ENCODE results near the gene UNC80.

The UNC80 gene

DNA sequence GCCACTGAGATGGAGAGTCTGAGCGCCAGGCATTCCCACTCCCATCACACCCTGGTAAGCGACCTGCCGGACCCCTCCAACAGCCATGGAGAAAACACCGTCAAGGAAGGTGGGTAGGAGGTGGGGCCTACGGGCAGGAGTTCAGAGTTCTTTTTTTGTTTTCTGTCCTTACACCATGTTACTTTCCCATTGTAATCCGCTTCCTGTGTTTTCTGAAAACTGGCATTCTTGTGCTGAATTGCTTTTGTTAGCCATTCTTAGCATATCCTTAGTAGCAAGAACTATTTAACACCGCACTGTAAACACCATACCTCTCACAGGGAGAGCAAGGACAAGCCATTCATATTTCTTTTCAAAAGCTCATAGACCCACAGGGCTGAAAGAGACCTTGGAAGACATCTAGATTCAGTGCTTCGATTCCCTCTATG, 46.2 kb downstream of the UNC80 start:
- no peak for DNase-seq (ENCODE audit: low read depth)

DNA sequence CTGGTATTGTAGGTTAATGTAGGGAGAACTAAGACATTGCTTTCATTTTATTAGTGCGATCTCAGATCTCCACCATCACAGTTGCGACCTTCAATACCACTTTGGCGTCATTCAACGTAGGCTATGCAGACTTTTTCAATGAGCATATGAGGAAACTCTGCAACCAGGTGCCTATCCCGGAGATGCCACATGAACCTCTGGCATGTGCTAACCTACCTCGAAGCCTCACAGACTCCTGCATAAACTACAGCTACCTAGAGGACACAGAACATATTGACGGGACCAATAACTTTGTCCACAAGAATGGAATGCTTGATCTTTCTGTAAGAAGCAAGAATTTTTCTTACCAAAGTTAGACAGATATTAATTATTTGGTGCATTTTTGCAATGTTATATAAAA, 47.3 kb downstream of the UNC80 start:
- DNase-seq (ENCODE audit: low read depth) = no peak

DNA sequence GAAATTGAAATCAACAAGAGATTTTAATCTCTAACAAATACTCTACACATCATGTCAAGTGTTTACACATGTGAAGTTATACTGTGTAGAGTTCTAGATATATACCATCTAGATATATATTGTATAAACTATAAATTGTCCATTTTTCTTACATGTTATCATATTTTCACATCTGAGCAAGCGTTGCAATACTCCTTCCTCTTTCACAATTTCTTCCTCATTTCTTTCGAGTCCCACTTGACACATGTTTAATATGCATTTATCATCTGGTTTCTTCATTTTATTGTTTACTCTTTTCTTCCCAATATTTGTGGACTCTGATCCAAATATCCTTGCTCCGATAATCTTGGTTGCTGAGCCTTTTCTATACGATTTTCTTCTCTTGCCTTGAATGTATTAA, 50.2 kb downstream of the UNC80 start:
- no peak for DNase-seq (ENCODE audit: low read depth)

DNA sequence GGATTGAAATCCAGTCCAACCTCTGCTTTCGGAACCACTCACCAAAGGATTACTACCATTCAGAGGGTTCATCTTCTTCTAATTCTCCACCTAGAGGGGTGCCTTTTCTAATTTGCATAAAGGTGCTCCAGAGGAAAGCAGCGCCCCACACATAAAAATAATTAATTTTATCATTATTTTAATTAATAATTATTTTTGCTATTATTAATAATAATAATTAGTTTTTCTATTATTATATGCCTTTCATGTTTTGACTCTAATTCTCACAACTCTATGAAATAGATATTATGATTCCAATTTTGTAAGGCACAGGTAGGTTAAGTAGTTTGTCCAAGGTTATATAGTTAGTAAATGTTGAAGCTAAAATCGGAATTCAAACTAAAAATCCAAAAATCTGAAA, 51.9 kb downstream of the UNC80 start:
- DNase-seq (ENCODE audit: low read depth) = no peak

DNA sequence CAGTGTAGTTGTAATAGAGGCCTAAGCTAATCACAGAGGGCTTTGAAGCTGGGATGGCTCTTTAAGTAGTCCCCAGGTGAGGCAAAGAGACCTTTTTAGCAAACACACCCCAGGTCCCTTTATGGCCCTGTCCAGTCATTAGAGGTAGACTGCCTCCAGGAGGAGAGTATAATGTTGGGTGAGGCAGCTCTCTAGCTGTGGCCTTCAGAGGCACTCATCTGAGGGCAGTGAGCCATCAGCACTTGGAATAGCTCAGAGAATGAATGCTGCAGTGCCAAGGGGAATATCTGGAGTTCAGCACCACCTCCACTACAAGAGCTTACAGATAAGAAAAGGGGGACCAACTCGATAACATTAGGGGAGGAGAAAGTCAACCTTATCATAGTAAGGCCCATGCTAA, 52.8 kb downstream of the UNC80 start:
- no peak for DNase-seq (ENCODE audit: low read depth)

DNA sequence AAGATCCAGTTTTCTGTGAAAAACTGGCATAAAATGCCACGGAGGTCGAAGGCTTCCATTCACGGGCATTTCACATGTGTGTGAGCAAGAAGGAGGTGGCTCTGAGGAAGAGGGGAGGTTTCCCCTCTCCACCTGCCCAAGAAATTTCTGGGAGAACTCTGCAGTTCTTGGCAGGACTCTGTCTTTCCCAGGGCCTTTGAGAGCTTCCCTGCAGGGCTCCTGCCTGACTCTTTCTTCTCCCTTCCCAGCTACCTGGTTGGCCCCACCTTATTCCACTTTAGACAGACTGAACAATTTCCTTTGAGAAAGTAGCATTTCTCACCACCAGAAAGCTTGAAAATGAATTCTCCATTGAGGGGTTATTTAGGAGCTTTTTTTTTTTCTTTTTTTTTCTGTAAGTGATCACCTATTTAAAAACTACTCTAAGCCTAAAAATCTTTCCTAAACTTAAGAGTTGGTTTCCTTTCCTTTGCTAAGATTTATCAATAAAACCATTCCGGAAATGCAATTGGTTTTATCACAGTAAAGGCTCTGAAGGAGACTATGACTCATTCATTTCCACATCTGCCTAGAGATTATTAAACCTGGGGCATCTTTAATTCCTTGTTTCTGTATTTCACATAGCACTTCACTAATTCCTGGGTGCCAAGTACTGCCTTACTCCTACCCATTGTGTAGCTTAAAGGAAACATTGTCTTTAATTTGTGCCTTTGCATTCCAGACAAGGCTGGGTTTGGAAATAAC, 59.3 kb downstream of the UNC80 start:
- DNase-seq (ENCODE audit: low read depth) = no peak

DNA sequence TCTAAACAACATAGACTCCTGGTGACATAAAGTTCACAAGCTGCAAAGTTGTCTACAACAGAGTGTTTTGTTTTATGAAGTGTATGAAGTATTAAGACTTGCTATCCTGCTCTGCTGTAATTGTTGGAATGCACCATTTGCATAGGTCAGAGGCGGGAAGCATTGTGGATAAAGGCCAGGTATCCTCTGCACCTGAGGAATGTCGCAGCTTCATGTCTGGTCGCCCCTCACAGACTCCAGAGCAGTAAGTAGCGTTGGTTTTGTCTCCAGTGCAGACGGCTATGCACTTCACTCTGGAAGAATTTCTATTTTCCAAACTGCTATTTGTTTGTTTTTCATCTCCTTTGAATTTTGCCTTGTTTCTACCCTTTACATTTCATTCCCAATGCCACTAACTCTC, 63.1 kb downstream of the UNC80 start:
- no peak for DNase-seq (ENCODE audit: low read depth)

DNA sequence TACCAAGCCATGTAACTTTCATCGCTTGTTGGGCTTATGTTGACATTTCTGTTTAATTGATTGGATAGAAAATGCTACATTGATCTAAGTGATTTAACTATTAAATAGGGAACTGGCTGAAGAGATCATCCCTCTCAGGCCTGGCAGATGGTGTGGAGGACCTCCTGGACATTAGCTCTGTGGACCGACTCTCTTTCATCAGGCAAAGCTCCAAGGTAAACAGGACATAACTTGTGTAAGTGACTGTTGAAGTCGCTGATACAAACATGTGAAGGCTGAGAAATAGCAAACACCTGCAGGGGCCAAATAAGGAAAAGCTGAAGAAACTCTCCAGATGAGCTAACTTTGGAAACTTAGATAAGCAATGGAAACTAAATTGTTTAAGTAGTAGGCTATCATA, 68.8 kb downstream of the UNC80 start:
- no peak for DNase-seq (ENCODE audit: low read depth)

DNA sequence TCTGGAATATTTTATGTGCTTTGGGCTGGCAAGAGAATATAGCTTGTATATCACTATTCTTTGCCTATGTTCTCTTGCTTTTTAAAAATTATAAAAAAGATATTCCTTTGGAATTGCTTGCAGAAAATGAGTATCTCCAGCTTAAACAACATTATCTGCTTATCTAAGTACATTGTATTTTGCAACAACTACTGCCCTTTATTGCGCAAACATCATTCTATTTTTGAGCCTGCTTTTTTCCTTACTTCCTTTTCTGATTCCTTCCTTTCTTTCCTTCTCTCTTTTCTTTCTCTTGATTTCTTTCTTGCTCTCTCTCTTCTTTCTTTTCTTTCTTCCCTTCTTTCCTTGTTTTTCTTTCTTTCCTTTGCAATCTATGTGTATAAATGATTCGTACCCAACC, 74.0 kb downstream of the UNC80 start:
- DNase-seq (ENCODE audit: low read depth) = no peak

DNA sequence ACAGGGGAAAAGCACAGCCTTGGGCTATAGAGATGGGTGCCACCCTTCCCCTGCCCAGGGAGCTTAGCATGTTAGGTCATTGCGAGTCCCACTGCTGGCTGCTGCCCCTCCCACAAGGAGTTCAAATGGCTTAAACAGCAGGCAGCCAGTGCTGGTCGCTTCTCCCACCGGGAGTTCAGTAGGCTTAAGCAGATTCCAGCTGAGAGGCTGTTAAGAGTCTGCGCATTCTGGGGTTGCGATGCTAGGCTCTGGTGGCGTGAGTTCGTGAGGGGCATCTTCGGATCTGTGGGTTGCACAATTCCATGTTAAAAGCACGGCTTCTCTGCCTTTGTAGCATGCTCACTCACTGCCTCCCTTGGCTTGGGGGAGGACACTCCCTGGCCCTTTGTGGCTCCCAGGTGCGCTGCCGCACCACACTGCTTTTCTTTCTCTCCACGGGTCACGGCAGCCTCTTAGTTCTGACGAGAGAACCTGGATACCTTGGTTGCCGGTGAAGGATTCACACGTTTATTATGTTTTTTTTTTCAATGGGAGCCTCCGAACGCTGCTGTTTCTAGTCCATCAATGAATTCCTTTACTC, 93.2 kb downstream of the UNC80 start:
- DNase-seq (ENCODE audit: low read depth) = no peak

DNA sequence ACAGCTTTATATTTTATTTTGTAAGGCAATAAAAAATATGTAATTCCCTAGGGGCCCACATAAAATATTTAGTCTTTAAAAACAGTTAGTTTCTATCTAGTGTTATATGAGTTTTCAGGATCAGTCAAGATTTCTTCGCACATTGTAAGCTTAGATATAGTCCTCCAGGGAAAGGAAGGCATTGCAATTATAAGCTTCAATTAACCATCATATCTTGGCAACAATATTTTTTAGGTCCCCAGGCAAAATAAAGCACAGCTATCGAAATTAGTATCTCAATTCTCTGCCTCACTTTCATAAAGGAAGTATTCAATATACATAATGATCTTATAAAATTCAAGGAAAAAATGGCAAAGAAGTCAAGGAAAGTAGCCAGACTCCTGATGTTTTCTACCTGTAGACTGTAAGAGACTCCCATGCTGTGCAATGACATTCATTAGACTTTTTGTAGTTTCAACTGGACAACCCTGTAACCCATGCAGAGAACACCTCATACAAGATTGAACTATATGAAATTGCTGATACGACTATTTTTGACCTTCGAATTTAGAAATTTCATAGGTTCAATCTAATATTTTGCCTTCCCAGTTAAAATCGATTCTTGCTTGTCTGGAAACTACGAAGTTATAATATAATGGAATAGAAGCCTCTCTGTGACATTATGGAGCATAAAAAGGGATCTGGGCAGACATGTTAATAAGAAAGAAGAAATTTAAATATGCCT, 96.8 kb downstream of the UNC80 start:
- no peak for DNase-seq (ENCODE audit: low read depth)

DNA sequence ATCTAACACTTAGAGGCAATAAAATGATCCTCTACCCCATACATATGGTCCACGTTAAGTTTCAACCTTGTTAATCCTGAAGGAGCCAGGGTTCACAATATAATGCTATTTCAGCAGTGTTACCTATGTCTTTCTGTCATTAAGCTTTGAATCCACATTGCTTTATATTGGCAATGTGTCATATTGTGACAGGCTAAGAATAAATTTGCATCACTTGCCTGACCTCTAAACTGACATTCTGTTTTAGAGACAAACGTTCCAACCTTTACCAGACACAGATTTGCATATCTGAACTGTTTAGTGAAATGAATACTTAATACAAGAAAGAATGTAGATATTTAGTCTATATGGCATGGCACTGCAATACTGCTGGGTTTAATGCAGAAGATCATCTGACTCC, 98.4 kb downstream of the UNC80 start:
- no peak for DNase-seq (ENCODE audit: low read depth)

DNA sequence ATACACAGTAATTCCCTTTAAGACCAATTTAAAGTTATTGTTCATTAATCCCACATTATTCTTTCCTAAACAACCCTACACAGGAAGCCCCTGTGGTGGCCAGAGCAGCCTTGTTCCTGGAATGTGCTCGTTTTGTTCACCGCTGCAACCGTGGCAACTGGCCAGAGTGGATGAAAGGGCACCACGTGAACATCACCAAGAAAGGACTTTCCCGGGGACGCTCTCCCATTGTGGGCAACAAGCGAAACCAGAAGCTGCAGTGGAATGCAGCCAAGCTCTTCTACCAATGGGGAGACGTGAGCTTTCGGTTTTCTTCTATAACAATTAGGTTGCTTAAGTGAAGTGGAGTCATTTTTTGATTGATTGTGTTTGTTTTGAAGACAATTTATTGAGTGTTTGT, 101.0 kb downstream of the UNC80 start:
- DNase-seq (ENCODE audit: low read depth) = no peak

DNA sequence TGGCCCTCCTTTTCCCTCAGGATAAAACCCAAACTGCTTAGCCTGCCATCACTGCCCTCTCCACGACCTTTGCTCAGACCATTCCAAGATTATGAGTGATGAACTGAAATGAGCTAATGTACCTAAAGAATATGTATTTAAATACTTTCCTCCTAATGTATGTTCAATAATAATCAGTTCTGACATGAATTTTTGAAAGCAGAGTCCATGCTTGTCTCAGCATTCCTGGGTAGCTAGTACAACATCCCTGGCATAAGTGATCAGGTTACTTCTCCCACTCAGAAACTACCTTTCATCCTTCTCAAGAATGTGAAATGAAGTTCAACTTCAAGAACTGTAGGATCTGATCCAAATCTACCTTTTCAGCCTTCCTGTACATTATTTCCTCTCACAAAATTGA, 103.6 kb downstream of the UNC80 start:
- no peak for DNase-seq (ENCODE audit: low read depth)

DNA sequence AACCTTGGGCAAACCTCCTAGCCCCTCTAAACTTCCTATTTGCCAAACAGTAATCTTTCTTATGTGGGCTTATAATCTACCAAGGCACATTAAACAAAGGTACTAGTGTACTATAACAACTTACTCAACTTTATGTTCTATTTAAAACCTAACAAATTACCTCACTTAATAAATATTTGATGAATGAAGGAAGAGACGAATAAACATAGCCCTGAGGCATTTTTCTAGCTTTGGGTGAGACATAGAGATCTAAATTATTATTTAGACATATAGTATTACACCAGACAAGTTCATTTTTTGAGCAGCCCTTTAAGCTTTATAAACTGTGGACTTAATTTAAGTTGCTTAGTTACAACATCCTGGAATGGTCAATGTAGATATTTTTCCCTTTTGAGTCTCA, 104.6 kb downstream of the UNC80 start:
- DNase-seq (ENCODE audit: low read depth) = no peak

DNA sequence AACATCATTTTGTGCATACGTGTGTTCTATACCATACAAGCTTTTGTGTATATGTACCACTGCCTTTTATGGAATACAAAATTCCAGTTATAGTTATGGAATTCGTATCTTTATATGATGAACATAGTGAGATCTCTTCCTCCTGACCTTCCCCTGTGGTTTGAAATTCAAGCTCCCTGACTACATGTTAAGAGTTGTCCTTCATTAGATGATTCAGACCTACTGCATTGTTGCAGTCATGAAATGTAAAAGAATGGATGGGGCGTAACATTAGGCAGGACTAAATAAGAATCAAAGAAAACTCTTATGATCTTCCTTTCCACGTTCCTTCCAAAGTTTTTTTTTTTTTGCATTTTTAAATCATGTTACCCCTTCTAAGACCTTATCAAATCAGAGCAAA, 107.1 kb downstream of the UNC80 start:
- no peak for DNase-seq (ENCODE audit: low read depth)

DNA sequence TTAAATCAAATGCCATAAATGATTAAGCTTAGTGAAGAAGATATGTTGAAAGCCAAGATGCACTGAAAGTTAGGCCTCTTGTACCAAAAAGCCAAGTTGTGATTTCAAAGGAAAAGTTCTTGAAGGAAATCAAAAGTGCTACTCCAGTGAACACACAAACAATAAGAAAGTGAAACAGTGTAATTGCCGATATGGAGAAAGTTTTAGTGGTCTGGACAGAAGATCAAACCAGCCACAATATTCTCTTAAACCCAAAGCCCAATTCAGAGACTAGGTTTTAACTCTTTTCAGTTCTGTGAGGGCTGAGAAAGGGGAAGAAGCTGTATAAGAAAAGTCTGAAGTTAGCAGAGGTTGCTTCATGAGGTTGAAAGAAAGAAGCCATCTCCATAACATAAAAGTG, 129.0 kb downstream of the UNC80 start:
- no peak for DNase-seq (ENCODE audit: low read depth)

DNA sequence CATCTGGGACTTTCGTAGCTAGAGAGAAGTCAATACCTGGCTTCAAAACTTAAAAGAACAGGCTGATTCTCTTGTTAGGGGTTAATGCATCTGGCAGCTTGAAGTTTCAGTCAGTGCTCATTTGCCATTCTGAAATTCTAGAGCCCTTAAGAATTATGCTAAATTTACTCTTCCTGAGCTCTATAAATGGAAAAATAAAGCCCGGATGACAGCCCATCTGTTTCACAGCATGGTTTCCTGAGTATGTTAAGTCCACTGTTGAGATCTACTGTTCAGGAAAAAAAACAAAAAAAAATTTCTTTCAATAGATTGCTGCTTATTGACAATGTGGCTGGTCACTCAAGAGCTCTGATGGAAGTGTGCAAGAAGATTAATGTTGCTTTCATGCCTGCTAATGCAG, 129.5 kb downstream of the UNC80 start:
- no peak for DNase-seq (ENCODE audit: low read depth)

DNA sequence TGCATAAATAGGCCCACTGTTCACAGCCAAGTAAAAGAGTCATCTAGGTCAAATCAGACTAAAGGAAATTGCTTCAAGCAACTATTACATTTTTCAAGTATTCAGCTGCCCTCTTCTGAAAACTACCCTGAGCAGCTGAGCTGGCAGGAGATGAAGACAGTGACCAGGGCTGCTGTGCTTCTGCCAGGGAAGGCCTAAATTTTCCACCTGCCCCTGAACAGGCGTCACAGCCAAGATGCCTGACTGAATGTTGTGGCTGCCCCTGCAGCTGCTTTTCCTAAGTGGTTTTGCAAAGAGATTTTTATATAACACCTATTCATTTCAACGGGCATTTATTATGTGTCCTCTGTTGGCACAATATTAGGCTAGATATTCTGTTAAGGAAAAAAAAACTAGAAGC, 134.1 kb downstream of the UNC80 start:
- DNase-seq (ENCODE audit: low read depth) = no peak

DNA sequence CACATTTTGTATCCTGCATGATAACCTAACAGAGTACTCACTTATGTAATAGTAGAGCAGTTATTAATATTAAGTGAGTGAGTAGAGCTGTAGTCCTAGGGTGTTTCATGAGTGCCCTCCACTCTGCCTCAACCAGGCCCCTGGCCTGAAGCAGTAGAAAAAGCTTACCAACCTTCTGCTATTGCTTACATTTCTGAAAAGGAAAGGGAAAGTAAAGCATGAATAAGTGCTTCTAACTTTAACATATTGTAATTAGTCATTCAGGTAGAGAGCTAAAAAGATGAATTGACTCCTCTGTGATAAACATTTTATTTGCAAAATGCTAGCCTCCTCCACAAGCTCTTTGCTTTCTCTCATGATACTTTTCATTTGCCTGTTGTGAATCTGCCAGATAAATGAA, 136.1 kb downstream of the UNC80 start:
- DNase-seq (ENCODE audit: low read depth) = no peak

DNA sequence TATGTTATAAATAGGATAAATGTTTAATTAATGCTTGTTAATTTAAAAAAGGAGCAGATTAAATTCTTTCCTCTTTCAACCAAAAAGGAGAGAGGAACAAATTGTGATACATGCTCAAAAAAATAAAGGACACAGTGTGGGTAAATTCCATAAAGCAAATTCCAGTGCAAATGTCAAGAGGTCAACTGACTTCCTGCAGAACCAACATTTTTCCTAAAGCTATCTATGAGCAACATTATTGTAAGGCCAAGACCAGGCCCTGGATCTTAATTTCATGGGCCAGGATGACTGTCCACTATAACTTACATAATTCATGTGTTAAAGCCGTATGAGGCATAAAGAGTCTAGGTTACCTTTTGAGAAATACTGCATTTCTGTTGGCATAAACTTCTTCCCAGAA, 136.9 kb downstream of the UNC80 start:
- DNase-seq (ENCODE audit: low read depth) = no peak

DNA sequence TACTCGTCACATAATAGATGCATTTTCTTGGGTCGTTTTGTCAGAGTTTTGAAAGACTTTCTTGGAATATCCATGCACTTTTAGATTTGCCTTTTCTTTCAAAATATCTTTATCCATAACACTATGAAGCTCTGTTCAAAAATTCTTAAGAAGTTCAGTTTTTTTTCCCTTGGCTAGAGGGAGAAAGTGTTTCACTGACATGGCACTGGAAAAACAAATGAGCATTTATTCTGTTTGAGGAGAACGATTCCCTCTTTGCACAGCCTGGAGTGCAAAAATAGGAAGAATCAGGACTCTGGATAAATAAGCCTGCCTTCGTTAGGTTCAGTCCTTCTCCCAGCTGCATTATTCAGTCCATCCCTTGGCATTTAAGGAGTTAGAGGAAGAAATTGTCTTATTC, 139.9 kb downstream of the UNC80 start:
- DNase-seq (ENCODE audit: low read depth) = no peak

DNA sequence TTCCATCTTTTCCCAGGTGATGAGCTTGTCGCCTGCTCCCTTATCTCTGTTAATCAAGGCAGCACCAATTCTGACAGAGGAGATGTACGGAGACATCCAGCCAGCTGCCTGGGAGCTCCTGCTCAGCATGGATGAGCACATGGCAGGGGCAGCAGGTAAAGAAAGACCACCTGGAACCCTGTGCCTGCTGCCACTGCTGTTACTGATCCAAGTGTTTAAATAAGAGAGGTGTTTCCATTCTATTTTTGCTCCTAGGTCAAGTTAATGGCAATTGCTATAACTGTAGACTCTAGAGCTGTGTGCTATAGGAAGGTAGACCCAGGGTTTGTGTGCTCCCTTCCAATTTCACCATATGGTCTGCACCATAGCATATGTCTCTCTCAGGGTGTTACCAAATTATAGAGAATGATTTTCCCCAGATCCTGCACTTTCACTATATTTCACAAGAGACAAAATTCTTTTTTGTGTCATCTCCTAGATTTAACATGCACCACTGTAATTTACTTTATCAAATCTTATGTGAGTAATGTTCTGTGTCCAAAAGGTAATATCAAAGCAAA, 142.2 kb downstream of the UNC80 start:
- DNase-seq (ENCODE audit: low read depth) = no peak
